Mammary epithelial cell (primary cell): Measurements from ENCODE around the gene PTPRA.

Experiments used
- EZH2 ChIP-seq: IDR thresholded peaks from 2 replicates; pipeline ENCODE4 v1.6.1; 2012; ENCODE audit warnings: low read length, inconsistent platforms, borderline replicate concordance
- TF ChIP-seq, protein P1 (sequence below), 2 donors: IDR thresholded peaks in 1 of 2; conservative IDR thresholded peaks in 1 of 2; 2 replicates each; pipeline ENCODE4 v1.5.1; 2011 to 2012; ENCODE audit warnings: inconsistent platforms in 2 of 2, low read length in 2 of 2, mild to moderate bottlenecking in 2 of 2, control low read depth in 1 of 2, low read depth in 1 of 2; ENCODE audit not compliant: insufficient read depth in 1 of 2; ENCODE audit errors: extremely low read depth in 1 of 2

DNA sequence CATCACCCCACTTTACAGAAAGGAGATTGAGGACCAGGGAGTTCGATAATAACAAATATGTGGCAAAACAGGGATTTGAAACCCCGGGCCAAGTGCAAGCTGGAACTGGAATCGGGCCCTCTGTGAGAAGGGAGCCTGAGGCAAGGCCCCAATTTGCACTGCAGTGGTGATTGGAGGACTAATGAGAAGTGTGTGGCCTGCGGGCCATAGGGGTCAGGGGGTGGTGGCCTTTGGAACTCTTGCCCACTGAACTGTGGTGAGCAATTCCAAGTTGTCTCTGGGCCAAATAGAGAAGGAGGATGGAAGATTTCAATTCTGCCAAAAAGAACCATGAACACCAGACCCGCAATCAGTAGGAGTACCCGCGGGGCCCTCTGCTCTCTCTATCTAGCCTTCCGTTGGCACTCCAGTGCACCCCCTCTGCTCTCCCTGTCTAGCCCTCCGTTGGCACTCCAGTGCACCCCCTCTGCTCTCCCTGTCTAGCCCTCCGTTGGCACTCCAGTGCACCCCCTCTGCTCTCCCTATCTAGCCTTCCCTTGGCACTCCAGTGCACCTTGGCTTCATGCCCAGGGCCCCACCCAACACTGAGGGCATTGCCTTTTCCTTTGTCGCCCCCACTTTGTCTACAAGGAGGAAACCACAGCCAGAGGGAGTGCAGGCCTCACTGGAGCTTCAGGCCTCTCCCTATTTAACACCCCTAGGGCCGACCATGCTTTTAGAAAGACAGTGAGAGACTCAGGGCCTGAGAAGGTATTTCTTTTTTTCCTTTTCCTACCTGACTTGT is 6.0 kb upstream of the PTPRA start:
- TF ChIP-seq, protein P1, sequence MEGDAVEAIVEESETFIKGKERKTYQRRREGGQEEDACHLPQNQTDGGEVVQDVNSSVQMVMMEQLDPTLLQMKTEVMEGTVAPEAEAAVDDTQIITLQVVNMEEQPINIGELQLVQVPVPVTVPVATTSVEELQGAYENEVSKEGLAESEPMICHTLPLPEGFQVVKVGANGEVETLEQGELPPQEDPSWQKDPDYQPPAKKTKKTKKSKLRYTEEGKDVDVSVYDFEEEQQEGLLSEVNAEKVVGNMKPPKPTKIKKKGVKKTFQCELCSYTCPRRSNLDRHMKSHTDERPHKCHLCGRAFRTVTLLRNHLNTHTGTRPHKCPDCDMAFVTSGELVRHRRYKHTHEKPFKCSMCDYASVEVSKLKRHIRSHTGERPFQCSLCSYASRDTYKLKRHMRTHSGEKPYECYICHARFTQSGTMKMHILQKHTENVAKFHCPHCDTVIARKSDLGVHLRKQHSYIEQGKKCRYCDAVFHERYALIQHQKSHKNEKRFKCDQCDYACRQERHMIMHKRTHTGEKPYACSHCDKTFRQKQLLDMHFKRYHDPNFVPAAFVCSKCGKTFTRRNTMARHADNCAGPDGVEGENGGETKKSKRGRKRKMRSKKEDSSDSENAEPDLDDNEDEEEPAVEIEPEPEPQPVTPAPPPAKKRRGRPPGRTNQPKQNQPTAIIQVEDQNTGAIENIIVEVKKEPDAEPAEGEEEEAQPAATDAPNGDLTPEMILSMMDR (conservative IDR thresholded peaks at IDR 0.05 in 1 of 2, IDR thresholded peaks at IDR 0.05 in 1 of 2; ENCODE audit: extremely low read depth in 1 of 2, insufficient read depth in 1 of 2, low read depth in 1 of 2, low read length in 2 of 2): no peak
- TF ChIP-seq EZH2: no peak
